GM23338 (cell line): ENCODE results near the gene MAPK8IP3. TPM values are rescaled to one million over a fixed set of nuclear protein-coding genes. Genes with fewer than 3 reads are reported as not detected.
A peak's percentile ranks its signal among the peaks of the same experiment; 100 is the strongest.

Source experiments
- ATAC-seq: fragments of 200-7000 bp; cut with Tn5 transposase; 3 replicates; pipeline ENCODE4 v1.9.1; 2020
- DNase-seq: peaks from one replicate; pipeline ENCODE4 v3.0.0-alpha.2; 2015; ENCODE audit warnings: low spot score
- H2AFZ ChIP-seq: fragments of 200-600 bp; sonication (generic); 2 replicates; pipeline ENCODE4 v1.8.0; 2016; ENCODE audit warnings: antibody characterized with exemption, mild to moderate bottlenecking, moderate library complexity
- H3F3A ChIP-seq: fragments of 200-600 bp; sonication (generic); replicated peaks from 2 replicates; pipeline ENCODE4 v1.8.0; 2017; ENCODE audit warnings: antibody characterized with exemption, mixed run types, low read depth
- H3K27ac ChIP-seq: fragments of 200-600 bp; sonication (generic); 2 replicates; pipeline ENCODE4 v1.6.1; 2016; ENCODE audit warnings: low read depth
- H3K27me3 ChIP-seq: fragments of 200-600 bp; sonication (generic); 2 replicates; pipeline ENCODE4 v1.8.0; 2016; ENCODE audit warnings: mild to moderate bottlenecking, mixed run types, moderate library complexity; ENCODE audit not compliant: insufficient read depth
- H3K36me3 ChIP-seq: fragments of 200-600 bp; sonication (generic); 2 replicates; pipeline ENCODE4 v1.8.0; 2016; ENCODE audit warnings: mild to moderate bottlenecking; ENCODE audit not compliant: insufficient read depth
- H3K4me1 ChIP-seq: fragments of 200-600 bp; sonication (generic); 2 replicates; pipeline ENCODE4 v1.8.0; 2016; ENCODE audit warnings: mild to moderate bottlenecking, moderate library complexity; ENCODE audit not compliant: insufficient read depth
- H3K4me2 ChIP-seq: fragments of 200-600 bp; sonication (generic); 2 replicates; pipeline ENCODE4 v1.7.1; 2017; ENCODE audit warnings: mixed run types
- H3K4me3 ChIP-seq: fragments of 200-600 bp; sonication (generic); 2 replicates; pipeline ENCODE4 v1.6.1; 2016; ENCODE audit warnings: mixed run types
- H3K79me2 ChIP-seq: fragments of 200-600 bp; sonication (generic); replicated peaks from 2 replicates; pipeline ENCODE4 v1.8.0; 2017; ENCODE audit warnings: mild to moderate bottlenecking; ENCODE audit not compliant: insufficient read depth
- H3K9me2 ChIP-seq: fragments of 200-600 bp; sonication (generic); 2 replicates; pipeline ENCODE4 v1.8.0; 2017; ENCODE audit not compliant: insufficient read depth
- H4K20me1 ChIP-seq: fragments of 200-600 bp; sonication (generic); replicated peaks from 2 replicates; pipeline ENCODE4 v1.8.0; 2017; ENCODE audit warnings: mild to moderate bottlenecking; ENCODE audit not compliant: insufficient read depth
- H3K27ac Mint-ChIP-seq: 2 replicates; pipeline ENCODE4 v1.8.0; 2020; ENCODE audit warnings: inconsistent platforms, mild to moderate bottlenecking, moderate library complexity, mixed read lengths
- H3K27me3 Mint-ChIP-seq: 3 replicates; pipeline ENCODE4 v1.8.0; 2022; ENCODE audit warnings: low read depth, mild to moderate bottlenecking, moderate library complexity, mixed read lengths, inconsistent platforms; ENCODE audit not compliant: insufficient read depth, poor library complexity
- H3K36me3 Mint-ChIP-seq: 3 replicates; pipeline ENCODE4 v1.8.0; 2021; ENCODE audit warnings: low read depth, mild to moderate bottlenecking, inconsistent platforms, moderate library complexity, mixed read lengths
- H3K4me1 Mint-ChIP-seq: 3 replicates; pipeline ENCODE4 v1.8.0; 2020; ENCODE audit warnings: mild to moderate bottlenecking, inconsistent platforms, mixed read lengths
- H3K4me3 Mint-ChIP-seq: 3 replicates; pipeline ENCODE4 v1.8.0; 2021; ENCODE audit warnings: moderate library complexity, mild to moderate bottlenecking, inconsistent platforms, mixed read lengths
- H3K9me3 Mint-ChIP-seq: 3 replicates; pipeline ENCODE4 v1.8.0; 2020; ENCODE audit warnings: moderate library complexity, mild to moderate bottlenecking, inconsistent platforms, mixed read lengths
- EZH2 ChIP-seq: fragments of 200-600 bp; sonication (generic); IDR thresholded peaks from one replicate; pipeline ENCODE4 v1.8.0; 2017; ENCODE audit warnings: antibody characterized with exemption, mild to moderate bottlenecking, low read depth; ENCODE audit not compliant: unreplicated experiment
- EZH2phosphoT487 ChIP-seq: fragments of 200-600 bp; sonication (generic); IDR thresholded peaks from one replicate; pipeline ENCODE4 v1.8.1; 2018; ENCODE audit warnings: antibody characterized with exemption; ENCODE audit not compliant: unreplicated experiment
- JUNB ChIP-seq: IDR thresholded peaks from one replicate; pipeline ENCODE4 v1.6.1; 2016; ENCODE audit warnings: antibody characterized with exemption; ENCODE audit not compliant: unreplicated experiment
- POLR2AphosphoS5 ChIP-seq: IDR thresholded peaks from 2 replicates; pipeline ENCODE4 v1.6.1; 2016; ENCODE audit warnings: antibody characterized with exemption, low read depth
- STAT1 ChIP-seq: IDR thresholded peaks from one replicate; pipeline ENCODE4 v1.6.1; 2016; ENCODE audit warnings: antibody characterized with exemption; ENCODE audit not compliant: unreplicated experiment
- ZNF114 ChIP-seq: fragments of 250-450 bp; sonication (Bioruptor Pico); IDR thresholded peaks from 2 replicates; pipeline ENCODE4 v1.5.0; 2020; ENCODE audit warnings: mild to moderate bottlenecking, moderate library complexity
- ZNF331 ChIP-seq: fragments of 250-450 bp; sonication (Bioruptor Pico); IDR thresholded peaks from 2 replicates; pipeline ENCODE4 v1.5.0; 2020; ENCODE audit warnings: low read depth, mild to moderate bottlenecking, moderate library complexity
- polyA plus RNA-seq: library from polyadenylated mRNA; unstranded; fragments of >200 nt; fragmentation: Nextera tagmentation; extraction: Ambion mirVana; gene quantifications from 2 replicates; pipeline ENCODE4 v1.2.1, GENCODE V29; 2016
- total RNA-seq: library from RNA; depleted of rRNA; stranded (reverse); fragments of >200 nt; shearing (Covaris generic); gene quantifications from 2 replicates; pipeline ENCODE4 v1.2.3, GENCODE V29; 2014
- TF ChIP-seq, protein P1 (sequence below): fragments of 250-450 bp; sonication (Bioruptor Pico); IDR thresholded peaks from 2 replicates; pipeline ENCODE4 v1.5.0; 2020; ENCODE audit warnings: mild to moderate bottlenecking, moderate library complexity
- TF ChIP-seq, protein P2 (sequence below): IDR thresholded peaks from 2 replicates; pipeline ENCODE4 v1.6.1; 2016; ENCODE audit warnings: antibody characterized with exemption
- TF ChIP-seq, protein P3 (sequence below): IDR thresholded peaks from one replicate; pipeline ENCODE4 v1.6.1; 2018; ENCODE audit warnings: antibody characterized with exemption; ENCODE audit not compliant: unreplicated experiment

MAPK8IP3 gene
- total and polyA plus RNA-seq, 2 experiments from 2014 or later, result 11.3 to 58.4 TPM

DNA sequence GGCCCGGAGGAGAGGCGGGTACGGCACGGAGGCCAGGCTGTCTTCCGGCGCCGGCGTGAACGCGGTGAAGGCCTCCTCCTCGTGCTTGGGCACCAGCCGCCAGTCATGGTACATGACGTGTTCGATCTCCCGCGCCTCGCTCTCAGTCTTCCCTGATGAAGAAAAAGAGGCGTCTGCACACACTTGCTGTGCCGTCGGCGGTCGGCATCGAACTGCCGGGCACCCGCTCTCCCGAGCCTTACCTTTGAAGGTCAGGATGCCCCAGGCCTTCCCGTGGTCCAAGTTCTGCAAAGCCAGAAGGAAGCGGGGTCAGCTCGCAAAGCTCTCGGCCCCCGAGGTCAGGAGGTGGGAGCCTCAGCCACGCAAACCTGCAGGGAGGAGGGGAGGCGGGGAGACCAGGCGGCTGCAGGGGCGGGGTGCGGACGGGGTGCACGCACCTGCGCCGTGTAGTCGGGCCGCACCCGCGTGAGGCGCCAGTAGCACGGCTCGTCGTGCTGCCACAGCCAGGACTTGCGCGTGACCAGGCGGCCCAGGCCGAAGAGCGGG lies 66.4 kb downstream of the MAPK8IP3 start, which contains the start of gene EME2:
EME2 (plus strand) TSS at position 449 of the 546 bp plus-strand sequence. CDS start 418 bp downstream, outside the sequence.
- peak; percentile 0; the same call in 2 of the 3 replicates for ATAC-seq
- H3K4me3 Mint-ChIP-seq, result peak within 1 kb of the TSS; percentile 99
- TF ChIP-seq, protein P1, sequence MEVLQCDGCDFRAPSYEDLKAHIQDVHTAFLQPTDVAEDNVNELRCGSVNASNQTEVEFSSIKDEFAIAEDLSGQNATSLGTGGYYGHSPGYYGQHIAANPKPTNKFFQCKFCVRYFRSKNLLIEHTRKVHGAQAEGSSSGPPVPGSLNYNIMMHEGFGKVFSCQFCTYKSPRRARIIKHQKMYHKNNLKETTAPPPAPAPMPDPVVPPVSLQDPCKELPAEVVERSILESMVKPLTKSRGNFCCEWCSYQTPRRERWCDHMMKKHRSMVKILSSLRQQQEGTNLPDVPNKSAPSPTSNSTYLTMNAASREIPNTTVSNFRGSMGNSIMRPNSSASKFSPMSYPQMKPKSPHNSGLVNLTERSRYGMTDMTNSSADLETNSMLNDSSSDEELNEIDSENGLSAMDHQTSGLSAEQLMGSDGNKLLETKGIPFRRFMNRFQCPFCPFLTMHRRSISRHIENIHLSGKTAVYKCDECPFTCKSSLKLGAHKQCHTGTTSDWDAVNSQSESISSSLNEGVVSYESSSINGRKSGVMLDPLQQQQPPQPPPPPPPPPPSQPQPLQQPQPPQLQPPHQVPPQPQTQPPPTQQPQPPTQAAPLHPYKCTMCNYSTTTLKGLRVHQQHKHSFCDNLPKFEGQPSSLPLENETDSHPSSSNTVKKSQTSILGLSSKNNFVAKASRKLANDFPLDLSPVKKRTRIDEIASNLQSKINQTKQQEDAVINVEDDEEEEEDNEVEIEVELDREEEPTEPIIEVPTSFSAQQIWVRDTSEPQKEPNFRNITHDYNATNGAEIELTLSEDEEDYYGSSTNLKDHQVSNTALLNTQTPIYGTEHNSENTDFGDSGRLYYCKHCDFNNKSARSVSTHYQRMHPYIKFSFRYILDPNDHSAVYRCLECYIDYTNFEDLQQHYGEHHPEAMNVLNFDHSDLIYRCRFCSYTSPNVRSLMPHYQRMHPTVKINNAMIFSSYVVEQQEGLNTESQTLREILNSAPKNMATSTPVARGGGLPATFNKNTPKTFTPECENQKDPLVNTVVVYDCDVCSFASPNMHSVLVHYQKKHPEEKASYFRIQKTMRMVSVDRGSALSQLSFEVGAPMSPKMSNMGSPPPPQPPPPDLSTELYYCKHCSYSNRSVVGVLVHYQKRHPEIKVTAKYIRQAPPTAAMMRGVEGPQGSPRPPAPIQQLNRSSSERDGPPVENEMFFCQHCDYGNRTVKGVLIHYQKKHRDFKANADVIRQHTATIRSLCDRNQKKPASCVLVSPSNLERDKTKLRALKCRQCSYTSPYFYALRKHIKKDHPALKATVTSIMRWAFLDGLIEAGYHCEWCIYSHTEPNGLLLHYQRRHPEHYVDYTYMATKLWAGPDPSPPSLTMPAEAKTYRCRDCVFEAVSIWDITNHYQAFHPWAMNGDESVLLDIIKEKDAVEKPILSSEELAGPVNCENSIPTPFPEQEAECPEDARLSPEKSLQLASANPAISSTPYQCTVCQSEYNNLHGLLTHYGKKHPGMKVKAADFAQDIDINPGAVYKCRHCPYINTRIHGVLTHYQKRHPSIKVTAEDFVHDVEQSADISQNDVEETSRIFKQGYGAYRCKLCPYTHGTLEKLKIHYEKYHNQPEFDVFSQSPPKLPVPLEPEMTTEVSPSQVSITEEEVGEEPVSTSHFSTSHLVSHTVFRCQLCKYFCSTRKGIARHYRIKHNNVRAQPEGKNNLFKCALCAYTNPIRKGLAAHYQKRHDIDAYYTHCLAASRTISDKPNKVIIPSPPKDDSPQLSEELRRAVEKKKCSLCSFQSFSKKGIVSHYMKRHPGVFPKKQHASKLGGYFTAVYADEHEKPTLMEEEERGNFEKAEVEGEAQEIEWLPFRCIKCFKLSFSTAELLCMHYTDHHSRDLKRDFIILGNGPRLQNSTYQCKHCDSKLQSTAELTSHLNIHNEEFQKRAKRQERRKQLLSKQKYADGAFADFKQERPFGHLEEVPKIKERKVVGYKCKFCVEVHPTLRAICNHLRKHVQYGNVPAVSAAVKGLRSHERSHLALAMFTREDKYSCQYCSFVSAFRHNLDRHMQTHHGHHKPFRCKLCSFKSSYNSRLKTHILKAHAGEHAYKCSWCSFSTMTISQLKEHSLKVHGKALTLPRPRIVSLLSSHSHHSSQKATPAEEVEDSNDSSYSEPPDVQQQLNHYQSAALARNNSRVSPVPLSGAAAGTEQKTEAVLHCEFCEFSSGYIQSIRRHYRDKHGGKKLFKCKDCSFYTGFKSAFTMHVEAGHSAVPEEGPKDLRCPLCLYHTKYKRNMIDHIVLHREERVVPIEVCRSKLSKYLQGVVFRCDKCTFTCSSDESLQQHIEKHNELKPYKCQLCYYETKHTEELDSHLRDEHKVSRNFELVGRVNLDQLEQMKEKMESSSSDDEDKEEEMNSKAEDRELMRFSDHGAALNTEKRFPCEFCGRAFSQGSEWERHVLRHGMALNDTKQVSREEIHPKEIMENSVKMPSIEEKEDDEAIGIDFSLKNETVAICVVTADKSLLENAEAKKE (CRISPR knock-in tag), result no peak
- TF ChIP-seq STAT1, result no peak
- TF ChIP-seq, protein P2, sequence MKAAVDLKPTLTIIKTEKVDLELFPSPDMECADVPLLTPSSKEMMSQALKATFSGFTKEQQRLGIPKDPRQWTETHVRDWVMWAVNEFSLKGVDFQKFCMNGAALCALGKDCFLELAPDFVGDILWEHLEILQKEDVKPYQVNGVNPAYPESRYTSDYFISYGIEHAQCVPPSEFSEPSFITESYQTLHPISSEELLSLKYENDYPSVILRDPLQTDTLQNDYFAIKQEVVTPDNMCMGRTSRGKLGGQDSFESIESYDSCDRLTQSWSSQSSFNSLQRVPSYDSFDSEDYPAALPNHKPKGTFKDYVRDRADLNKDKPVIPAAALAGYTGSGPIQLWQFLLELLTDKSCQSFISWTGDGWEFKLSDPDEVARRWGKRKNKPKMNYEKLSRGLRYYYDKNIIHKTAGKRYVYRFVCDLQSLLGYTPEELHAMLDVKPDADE, result no peak
- no peak for TF ChIP-seq POLR2AphosphoS5
- no peak for TF ChIP-seq EZH2phosphoT487
- TF ChIP-seq JUNB, result no peak
- TF ChIP-seq ZNF114 (CRISPR knock-in tag), result no peak
- no peak for TF ChIP-seq EZH2
- no peak for TF ChIP-seq ZNF331 (CRISPR knock-in tag)
- TF ChIP-seq, protein P3, sequence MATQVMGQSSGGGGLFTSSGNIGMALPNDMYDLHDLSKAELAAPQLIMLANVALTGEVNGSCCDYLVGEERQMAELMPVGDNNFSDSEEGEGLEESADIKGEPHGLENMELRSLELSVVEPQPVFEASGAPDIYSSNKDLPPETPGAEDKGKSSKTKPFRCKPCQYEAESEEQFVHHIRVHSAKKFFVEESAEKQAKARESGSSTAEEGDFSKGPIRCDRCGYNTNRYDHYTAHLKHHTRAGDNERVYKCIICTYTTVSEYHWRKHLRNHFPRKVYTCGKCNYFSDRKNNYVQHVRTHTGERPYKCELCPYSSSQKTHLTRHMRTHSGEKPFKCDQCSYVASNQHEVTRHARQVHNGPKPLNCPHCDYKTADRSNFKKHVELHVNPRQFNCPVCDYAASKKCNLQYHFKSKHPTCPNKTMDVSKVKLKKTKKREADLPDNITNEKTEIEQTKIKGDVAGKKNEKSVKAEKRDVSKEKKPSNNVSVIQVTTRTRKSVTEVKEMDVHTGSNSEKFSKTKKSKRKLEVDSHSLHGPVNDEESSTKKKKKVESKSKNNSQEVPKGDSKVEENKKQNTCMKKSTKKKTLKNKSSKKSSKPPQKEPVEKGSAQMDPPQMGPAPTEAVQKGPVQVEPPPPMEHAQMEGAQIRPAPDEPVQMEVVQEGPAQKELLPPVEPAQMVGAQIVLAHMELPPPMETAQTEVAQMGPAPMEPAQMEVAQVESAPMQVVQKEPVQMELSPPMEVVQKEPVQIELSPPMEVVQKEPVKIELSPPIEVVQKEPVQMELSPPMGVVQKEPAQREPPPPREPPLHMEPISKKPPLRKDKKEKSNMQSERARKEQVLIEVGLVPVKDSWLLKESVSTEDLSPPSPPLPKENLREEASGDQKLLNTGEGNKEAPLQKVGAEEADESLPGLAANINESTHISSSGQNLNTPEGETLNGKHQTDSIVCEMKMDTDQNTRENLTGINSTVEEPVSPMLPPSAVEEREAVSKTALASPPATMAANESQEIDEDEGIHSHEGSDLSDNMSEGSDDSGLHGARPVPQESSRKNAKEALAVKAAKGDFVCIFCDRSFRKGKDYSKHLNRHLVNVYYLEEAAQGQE, result no peak
- H3K36me3 Mint-ChIP-seq, result peaks cover 23% of the 10 kb centered on the region
- H3K4me3 ChIP-seq, result peak within 1 kb of the TSS; percentile 97
- H3K79me2 ChIP-seq, result peaks cover 15% of the 10 kb centered on the region
- no peaks in the 10 kb centered on the region for H3K27me3 ChIP-seq
- peak within 1 kb of the TSS; percentile 99 for H3K27ac Mint-ChIP-seq
- peak within 1 kb of the TSS; percentile 91 for H3K27ac ChIP-seq
- H3K4me1 Mint-ChIP-seq, result peaks cover 8% of the 10 kb centered on the region
- DNase-seq, result no peak
- H3K4me1 ChIP-seq, result peaks cover 4% of the 10 kb centered on the region
- H4K20me1 ChIP-seq, result no peaks in the 10 kb centered on the region; the same call in 1 of the 2 replicates
- H3K9me2 ChIP-seq, result no peaks in the 10 kb centered on the region
- H3K4me2 ChIP-seq, result peak within 1 kb of the TSS; percentile 96
- H3K27me3 Mint-ChIP-seq, result peaks cover 25% of the 10 kb centered on the region
- H3K36me3 ChIP-seq, result no peaks in the 10 kb centered on the region
- peaks cover 14% of the 10 kb centered on the region; the same call in 1 of the 2 replicates for H3F3A ChIP-seq
- H2AFZ ChIP-seq, result 0 out of 2 replicates have a peak within 1 kb of the TSS, but pooled peaks have one; percentile 52
- peaks cover 4% of the 10 kb centered on the region; the same call in 2 of the 3 replicates for H3K9me3 Mint-ChIP-seq
